Measurements from ENCODE around the gene RNU6-9. TPM values are rescaled to one million over a fixed set of nuclear protein-coding genes. Genes with fewer than 3 reads are reported as not detected.
A peak's percentile ranks its signal among the peaks of the same experiment; 100 is the strongest.

RNU6-9 gene
- total RNA-seq, 1 donor from 2014 or later = not detected

DNA sequence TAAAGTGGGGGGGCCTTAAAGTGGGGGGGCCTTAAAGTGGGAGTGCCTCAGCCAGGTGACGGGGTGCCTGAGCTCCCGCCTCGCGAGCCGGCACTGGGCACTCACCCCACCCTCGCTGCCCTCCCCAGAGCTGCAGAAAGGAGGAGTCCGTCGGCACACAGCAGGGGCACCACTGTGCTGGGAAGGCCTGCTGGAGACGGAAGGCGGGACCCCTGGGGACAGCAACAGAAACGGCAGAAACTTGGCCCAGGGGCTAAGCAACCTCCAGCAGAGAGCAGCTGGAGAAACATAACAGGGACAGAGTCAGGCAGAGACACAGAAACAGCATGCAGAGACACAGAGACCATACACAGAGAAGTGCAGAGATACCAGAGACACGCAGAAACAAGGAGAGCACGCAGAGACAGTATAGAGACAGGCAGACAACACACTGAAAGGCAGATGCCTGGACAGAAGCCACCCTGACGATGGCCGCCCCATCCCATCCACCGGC lies 25.9 kb upstream of the RNU6-9 start:
- TF ChIP-seq, protein P1, sequence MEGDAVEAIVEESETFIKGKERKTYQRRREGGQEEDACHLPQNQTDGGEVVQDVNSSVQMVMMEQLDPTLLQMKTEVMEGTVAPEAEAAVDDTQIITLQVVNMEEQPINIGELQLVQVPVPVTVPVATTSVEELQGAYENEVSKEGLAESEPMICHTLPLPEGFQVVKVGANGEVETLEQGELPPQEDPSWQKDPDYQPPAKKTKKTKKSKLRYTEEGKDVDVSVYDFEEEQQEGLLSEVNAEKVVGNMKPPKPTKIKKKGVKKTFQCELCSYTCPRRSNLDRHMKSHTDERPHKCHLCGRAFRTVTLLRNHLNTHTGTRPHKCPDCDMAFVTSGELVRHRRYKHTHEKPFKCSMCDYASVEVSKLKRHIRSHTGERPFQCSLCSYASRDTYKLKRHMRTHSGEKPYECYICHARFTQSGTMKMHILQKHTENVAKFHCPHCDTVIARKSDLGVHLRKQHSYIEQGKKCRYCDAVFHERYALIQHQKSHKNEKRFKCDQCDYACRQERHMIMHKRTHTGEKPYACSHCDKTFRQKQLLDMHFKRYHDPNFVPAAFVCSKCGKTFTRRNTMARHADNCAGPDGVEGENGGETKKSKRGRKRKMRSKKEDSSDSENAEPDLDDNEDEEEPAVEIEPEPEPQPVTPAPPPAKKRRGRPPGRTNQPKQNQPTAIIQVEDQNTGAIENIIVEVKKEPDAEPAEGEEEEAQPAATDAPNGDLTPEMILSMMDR (IDR thresholded peaks at IDR 0.05) = no peak
- H3K36me3 ChIP-seq = peaks cover 20% of the 10 kb centered on the region
- no peak overlapping the region for H3K27ac ChIP-seq
- peaks cover 33% of the 10 kb centered on the region for H3K4me1 ChIP-seq
- intact Hi-C loops (cut with DNase I) = no loop called here
- ATAC-seq (no peak), DNase-seq (no peak)
- no peaks in the 10 kb centered on the region for H3K27me3 ChIP-seq (ENCODE audit: low read depth)
- no peak overlapping the region for H3K4me3 ChIP-seq
- no peaks in the 10 kb centered on the region for H3K9me3 ChIP-seq

DNA sequence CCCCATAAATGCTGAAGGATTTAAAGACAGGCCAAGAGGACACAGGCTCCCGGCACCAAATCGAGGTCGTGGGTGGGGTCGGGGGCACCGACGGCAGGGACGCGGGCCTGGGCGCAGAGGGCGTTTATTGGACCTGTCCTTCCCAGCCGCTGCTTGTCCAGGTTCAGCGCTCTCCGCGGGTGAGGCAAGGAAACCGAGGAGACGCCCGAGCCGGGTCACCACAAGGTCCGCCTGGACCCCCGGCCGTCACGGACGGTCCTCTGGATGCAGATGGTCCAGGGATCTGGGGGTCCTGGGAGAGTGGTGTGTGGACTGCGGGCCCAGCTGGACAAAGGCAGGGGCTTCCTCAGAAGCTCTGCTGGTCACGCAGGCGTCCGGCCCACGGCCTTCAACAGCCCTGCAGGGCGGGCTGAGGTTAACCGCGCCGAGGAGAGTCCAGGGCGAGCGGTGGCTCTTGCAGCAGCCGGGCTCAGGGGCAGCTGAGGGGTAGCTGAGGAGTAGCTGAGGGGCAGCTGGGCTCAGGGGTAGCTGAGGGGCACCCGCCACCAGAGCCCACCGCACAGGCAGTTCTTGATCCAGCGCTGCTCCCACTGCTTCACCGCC lies 25.3 kb upstream of the RNU6-9 start:
- no peak for DNase-seq
- Histone ChIP-seq H3K4me3 (no peak overlapping the region), H3K27ac (no peak overlapping the region), H3K27me3 (ENCODE audit: low read depth) (no peaks in the 10 kb centered on the region), H3K9me3 (no peaks in the 10 kb centered on the region), H3K4me1 (peaks cover 35% of the 10 kb centered on the region), H3K36me3 (peaks cover 20% of the 10 kb centered on the region)
- TF ChIP-seq, protein P1 (IDR thresholded peaks at IDR 0.05) = no peak
- ATAC-seq = no peak
- intact Hi-C loops (cut with DNase I) = no loop called here

DNA sequence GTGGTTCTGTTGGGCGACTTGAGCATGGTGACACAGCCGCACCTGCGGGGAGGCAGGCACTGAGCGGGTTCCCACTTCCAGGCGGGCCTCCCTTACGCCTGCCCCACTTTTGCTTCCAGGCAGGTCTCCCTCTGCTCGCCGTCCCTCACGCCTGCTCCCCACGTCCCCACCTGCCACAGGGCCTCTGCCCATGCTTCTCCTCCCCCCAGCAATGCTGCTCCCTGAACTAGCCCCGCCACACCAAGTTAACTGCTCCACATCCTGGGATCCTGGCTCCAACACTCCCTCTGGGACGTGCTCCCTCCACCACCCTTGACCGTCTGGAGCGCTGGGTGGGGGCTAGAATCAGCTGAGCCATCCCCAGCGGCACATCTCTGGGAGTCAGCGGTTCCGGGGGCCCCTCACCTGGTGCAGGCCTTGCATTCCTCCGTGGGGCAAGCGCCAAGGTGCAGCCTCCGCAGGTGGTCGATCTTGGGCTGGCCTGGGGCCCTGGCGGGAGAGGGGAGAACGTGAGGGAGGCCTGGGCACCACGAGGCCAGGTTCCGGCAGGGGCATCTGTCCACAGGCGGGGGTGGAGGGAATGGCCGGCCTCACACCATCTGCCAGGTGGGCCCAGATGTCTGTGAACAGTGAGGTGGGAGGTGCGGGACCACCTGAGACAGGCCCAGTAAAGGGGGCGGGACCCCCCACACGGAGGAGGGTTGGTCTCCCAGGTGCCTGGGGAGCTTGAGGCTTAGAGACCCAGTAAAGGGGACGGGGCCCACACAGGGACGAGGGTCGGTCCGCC lies 24.6 kb upstream of the RNU6-9 start:
- DNase-seq (no peak), ATAC-seq (no peak)

GRCh38 chr19:869245-870177 lies 23.8 kb upstream of the RNU6-9 start:
- H3K9me3 ChIP-seq = no peaks in the 10 kb centered on the region
- peak; percentile 21 to 32 for ATAC-seq
- H3K27me3 ChIP-seq (ENCODE audit: low read depth) = no peaks in the 10 kb centered on the region
- TF ChIP-seq, protein P1 (IDR thresholded peaks at IDR 0.05) = no peak
- peaks cover 23% of the 10 kb centered on the region for H3K36me3 ChIP-seq
- H3K4me1 ChIP-seq = peaks cover 25% of the 10 kb centered on the region
- intact Hi-C loops (cut with DNase I) = no loop called here
- peak overlapping the region; percentile 62 for H3K27ac ChIP-seq
- DNase-seq = no peak
- no peak overlapping the region for H3K4me3 ChIP-seq

More for the DNA sequence above, 24.6 kb upstream of the RNU6-9 start:
- Histone ChIP-seq H3K27ac (peak overlapping the region; percentile 62), H3K4me3 (no peak overlapping the region), H3K9me3 (no peaks in the 10 kb centered on the region), H3K27me3 (ENCODE audit: low read depth) (no peaks in the 10 kb centered on the region), H3K4me1 (peaks cover 31% of the 10 kb centered on the region), H3K36me3 (peaks cover 20% of the 10 kb centered on the region)
- TF ChIP-seq, protein P1 (IDR thresholded peaks at IDR 0.05) = no peak
- intact Hi-C loops (cut with DNase I) = no loop called here

GRCh38 chr19:870314-870713 lies 23.0 kb upstream of the RNU6-9 start:
- DNase-seq (no peak), ATAC-seq (no peak)
- Histone ChIP-seq H3K4me3 (no peak overlapping the region), H3K9me3 (no peaks in the 10 kb centered on the region), H3K36me3 (peaks cover 28% of the 10 kb centered on the region), H3K4me1 (peaks cover 25% of the 10 kb centered on the region), H3K27ac (peak overlapping the region; percentile 62), H3K27me3 (ENCODE audit: low read depth) (no peaks in the 10 kb centered on the region)
- intact Hi-C loops (cut with DNase I) = no loop called here
- TF ChIP-seq, protein P1 (IDR thresholded peaks at IDR 0.05) = no peak

Data from lower lobe of right lung (tissue), 2 donors.